ENCODE results near the gene AFG3L2. TPM values are rescaled to one million over a fixed set of nuclear protein-coding genes. Genes with fewer than 3 reads are reported as not detected.

Gene AFG3L2
- total and polyA plus RNA-seq, 9 of the 15 experiments (the other 6 are each of a cell fraction or from before 2014, with no cell fraction given), result 24.1 to 109 (median 84.0) TPM

- 0 out of 2 replicates have a peak, but pooled peaks have one; percentile 31 for TF ChIP-seq ZNF121 (CRISPR knock-in tag; conservative IDR thresholded peaks at IDR 0.05)
- TF ChIP-seq MAFG (tag; conservative IDR thresholded peaks at IDR 0.05), result peak; percentile 95
- TF ChIP-seq ZNF766 (CRISPR knock-in tag; conservative IDR thresholded peaks at IDR 0.05), result no peak
- peak; percentile 96 for TF ChIP-seq SMARCA4 (IDR thresholded peaks at IDR 0.05)
- no peak for TF ChIP-seq TCFL5 (CRISPR knock-in tag; conservative IDR thresholded peaks at IDR 0.05)
- TF ChIP-seq ZNF696 (CRISPR knock-in tag; conservative IDR thresholded peaks at IDR 0.05), result no peak
- 0 out of 2 replicates have a peak, but pooled peaks have one; percentile 66 for TF ChIP-seq SMAD4 (CRISPR knock-in tag; conservative IDR thresholded peaks at IDR 0.05)
- peak; percentile 95 for TF ChIP-seq JUNB (CRISPR knock-in tag; conservative IDR thresholded peaks at IDR 0.05)
- TF ChIP-seq ZNF655 (CRISPR knock-in tag; IDR thresholded peaks at IDR 0.05), result no peak
- TF ChIP-seq FOSL1 (tag; conservative IDR thresholded peaks at IDR 0.05), result peak; percentile 99
- TF ChIP-seq, protein P1, sequence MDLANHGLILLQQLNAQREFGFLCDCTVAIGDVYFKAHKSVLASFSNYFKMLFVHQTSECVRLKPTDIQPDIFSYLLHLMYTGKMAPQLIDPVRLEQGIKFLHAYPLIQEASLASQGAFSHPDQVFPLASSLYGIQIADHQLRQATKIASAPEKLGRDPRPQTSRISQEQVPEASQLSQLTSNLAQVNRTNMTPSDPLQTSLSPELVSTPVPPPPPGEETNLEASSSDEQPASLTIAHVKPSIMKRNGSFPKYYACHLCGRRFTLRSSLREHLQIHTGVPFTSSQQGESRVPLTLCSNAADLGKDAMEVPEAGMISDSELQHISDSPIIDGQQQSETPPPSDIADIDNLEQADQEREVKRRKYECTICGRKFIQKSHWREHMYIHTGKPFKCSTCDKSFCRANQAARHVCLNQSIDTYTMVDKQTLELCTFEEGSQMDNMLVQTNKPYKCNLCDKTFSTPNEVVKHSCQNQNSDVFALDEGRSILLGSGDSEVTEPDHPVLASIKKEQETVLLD (IDR thresholded peaks at IDR 0.05), result no peak
- peak; percentile 73 for TF ChIP-seq LEF1 (IDR thresholded peaks at IDR 0.05)
- TF ChIP-seq MYBL2 (IDR thresholded peaks at IDR 0.05; ENCODE audit: low read depth), result no peak
- no peak for TF ChIP-seq MYBL2 (CRISPR knock-in tag; IDR thresholded peaks at IDR 0.05; ENCODE audit: borderline replicate concordance)
- no peak for TF ChIP-seq SNIP1 (IDR thresholded peaks at IDR 0.05; ENCODE audit: low read depth)
- TF ChIP-seq, protein P2, sequence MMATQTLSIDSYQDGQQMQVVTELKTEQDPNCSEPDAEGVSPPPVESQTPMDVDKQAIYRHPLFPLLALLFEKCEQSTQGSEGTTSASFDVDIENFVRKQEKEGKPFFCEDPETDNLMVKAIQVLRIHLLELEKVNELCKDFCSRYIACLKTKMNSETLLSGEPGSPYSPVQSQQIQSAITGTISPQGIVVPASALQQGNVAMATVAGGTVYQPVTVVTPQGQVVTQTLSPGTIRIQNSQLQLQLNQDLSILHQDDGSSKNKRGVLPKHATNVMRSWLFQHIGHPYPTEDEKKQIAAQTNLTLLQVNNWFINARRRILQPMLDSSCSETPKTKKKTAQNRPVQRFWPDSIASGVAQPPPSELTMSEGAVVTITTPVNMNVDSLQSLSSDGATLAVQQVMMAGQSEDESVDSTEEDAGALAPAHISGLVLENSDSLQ (IDR thresholded peaks at IDR 0.05), result 0 out of 2 replicates have a peak, but pooled peaks have one; percentile 18
- peak; percentile 74 for TF ChIP-seq PRDM10 (IDR thresholded peaks at IDR 0.05; ENCODE audit: partially characterized antibody)
- TF ChIP-seq MEF2A (IDR thresholded peaks at IDR 0.05; ENCODE audit: control insufficient read depth, low read depth, low read length), result 0 out of 2 replicates have a peak, but pooled peaks have one; percentile 39
- TF ChIP-seq ZNF384 (IDR thresholded peaks at IDR 0.05; ENCODE audit: low read depth, low read length), result 0 out of 2 replicates have a peak, but pooled peaks have one; percentile 23
- peak; percentile 30; the same call in 1 of the 2 replicates for TF ChIP-seq CTBP1 (IDR thresholded peaks at IDR 0.05; ENCODE audit: borderline replicate concordance)
- no peak for TF ChIP-seq CAMTA2 (CRISPR knock-in tag; conservative IDR thresholded peaks at IDR 0.05)
Observed at GRCh38 chr18:12403601-12404506, 26.8 kb upstream of the AFG3L2 start (continued).
